PFSK-1 (cell line): Measurements from ENCODE around the gene CLPTM1L.

Experiments used
- POLR2AphosphoS5 ChIP-seq: IDR thresholded peaks from 2 replicates; pipeline ENCODE4 v1.6.1; 2012; ENCODE audit warnings: low read depth, mild to moderate bottlenecking, control low read depth, low read length, moderate library complexity
- REST ChIP-seq, 2 experiments: IDR thresholded peaks; 2 replicates each; pipeline versions ENCODE4 v1.6.1 to v1.8.0; 2011 to 2012; ENCODE audit warnings: low read depth in 2 of 2, low read length in 2 of 2, control low read depth in 1 of 2, inconsistent platforms in 1 of 2, mild to moderate bottlenecking in 1 of 2, moderate library complexity in 1 of 2; ENCODE audit not compliant: insufficient read depth in 1 of 2
- SIN3A ChIP-seq: IDR thresholded peaks from 2 replicates; pipeline ENCODE4 v1.6.1; 2012; ENCODE audit warnings: mild to moderate bottlenecking, low read length, moderate library complexity, borderline replicate concordance; ENCODE audit not compliant: insufficient read depth

- TF ChIP-seq POLR2AphosphoS5, result no peak
- no peak for TF ChIP-seq REST (IDR thresholded peaks at IDR 0.05; ENCODE audit: insufficient read depth in 1 of 2, low read depth in 2 of 2, low read length in 2 of 2)
- no peak for TF ChIP-seq SIN3A
These were observed 6.8 kb downstream of the CLPTM1L start for GRCh38 chr5:1338196-1338490.
